HG03439 (cell line): ENCODE results near the gene ABCG5.

ENCODE experiments used
- ATAC-seq: cut with Tn5 transposase; IDR thresholded peaks from one replicate; pipeline ENCODE4 v1.9.1; 2021; ENCODE audit warnings: mild to moderate bottlenecking, moderate library complexity; ENCODE audit not compliant: unreplicated experiment

Gene ABCG5

DNA sequence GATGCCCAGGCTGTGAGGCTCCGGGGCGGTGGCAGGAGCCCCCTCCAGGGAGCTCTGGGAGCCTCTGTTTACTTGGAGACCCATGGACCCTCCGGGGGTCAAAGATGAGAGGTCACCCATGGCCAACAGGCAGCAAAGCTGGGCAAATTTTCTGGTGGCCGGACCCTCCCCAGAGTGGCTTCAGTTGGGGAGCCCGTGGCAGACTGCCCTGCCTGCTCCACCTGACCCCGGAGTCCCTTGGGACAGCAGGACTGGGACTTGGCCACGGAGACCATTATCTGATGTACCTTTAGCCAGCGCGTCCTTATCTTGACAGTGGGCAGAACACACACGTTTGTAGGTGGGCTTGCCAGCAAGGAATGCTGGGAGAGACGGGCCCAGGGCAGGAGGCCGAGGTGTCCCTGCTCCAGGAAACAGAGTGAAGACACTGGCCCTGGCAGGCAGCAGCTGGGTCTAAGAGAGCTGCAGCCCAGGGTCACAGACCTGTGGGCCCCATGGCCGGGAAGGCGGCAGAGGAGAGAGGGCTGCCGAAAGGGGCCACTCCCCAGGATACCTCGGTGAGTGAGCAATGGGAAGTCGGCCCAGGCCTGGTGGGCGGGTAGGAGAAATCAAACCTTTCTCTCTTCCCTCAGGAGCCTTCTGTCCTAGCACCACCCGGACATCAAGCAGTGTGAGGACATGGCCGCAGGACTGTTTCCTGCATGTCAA lies at the start of gene ABCG5, which contains the start of gene ABCG8:
Gene ABCG5, minus strand, starts transcription at position 280 of the 708 bp plus-strand sequence. Its CDS starts 160 bp downstream, at position 120.
Gene ABCG8, plus strand, starts transcription at position 412 of the 708 bp plus-strand sequence. Its CDS starts 83 bp downstream, at position 495.
- ATAC-seq = no peak

DNA sequence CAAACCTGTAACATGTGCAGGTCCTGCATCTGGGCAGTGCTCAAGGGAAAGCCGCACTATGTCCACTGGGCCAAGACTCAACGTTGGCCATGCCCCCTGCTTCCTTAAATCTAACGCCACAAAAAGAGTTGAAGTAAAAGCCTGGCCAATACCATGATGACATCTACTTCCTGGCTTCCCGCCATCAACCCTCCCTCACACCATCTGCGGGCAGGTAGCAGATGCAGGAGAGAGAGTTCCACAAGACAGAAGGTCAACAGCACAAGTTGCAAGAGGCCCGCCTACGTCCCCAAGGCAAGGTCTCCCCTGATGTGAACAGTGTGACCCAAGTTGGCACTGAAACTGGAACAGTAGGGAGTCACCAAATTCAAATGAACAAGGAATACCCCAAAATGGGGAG lies 48.5 kb upstream of the ABCG5 start:
- ATAC-seq = no peak

DNA sequence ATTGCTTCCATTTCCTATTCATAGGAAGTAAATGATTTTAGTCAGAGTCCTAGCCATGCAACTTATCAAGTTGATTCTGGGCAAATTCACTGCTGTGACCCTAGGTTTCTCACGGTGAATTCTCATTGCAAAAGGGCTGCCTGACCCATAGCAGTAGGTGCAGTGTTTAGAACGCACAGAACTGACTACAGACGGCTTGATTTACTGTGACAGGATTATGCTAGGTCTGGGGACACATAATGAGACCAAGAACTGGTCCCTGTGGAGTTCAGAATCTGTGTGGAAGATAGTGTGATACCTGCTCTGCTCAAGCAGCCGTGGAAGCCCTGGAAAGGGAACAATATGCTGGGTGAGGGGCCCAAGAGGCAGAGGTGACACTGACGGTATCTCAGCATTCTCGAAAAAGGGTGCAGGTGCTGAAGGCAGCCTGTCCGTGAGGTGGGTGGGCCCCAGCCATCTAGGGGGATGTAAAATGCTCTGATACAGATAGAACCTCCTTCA lies 46.5 kb upstream of the ABCG5 start:
- ATAC-seq = no peak

DNA sequence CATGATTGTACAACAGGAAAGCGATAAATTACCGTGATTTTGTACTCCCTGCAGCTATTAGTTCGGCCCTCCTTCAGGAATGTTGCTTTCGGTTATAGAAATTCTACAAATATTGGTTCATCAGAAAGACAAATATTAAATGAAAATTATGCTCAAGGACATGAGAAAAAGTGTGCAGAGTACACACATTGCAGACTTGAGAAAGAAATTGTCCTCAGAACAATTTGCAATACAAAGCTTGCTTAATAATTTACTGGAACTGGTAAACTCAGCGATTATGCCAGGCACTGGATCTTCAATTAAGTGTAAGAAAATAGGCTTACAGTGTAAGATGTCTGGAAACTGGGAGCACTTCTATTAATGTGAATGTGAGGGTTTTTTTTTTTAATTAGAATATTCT lies 46.0 kb upstream of the ABCG5 start:
- no peak for ATAC-seq

DNA sequence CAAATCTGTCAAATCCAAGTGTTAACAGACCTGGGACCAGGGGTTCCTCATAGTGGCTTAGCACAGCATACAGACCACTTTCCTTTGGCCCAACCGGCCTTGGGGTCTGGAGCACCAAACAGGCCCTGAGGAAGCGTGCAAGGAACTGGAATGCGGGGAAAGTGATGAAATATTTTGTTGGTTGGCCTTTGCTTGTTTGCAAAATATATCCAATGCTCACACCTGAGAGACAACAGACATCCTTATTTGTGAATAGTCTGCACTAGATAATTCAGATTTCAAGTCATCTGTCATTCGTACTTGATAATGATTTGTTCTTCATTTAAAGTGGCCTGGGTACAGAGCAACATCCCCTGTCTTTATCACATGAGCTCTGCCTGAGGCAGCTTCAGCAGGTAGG lies 43.7 kb upstream of the ABCG5 start:
- no peak for ATAC-seq

DNA sequence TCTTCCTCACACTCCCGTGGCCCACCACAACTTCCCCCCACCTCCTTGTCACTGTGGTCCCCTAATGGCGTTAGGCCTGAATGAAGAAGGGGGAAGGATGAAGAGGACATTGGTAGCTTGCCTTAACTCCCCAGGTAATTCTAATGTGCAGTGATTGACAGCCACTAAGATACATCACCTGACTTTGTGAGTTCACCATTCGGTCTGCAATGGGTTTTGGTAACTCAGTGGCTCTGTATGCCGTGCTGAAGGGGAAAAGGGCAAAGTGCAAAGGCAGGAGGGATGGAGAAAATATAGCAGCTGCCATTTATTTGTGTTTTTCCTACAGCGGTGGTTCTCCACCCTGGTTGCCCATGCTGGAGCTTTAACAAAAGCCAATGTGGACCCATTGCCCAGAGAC lies 42.3 kb upstream of the ABCG5 start:
- ATAC-seq = no peak

DNA sequence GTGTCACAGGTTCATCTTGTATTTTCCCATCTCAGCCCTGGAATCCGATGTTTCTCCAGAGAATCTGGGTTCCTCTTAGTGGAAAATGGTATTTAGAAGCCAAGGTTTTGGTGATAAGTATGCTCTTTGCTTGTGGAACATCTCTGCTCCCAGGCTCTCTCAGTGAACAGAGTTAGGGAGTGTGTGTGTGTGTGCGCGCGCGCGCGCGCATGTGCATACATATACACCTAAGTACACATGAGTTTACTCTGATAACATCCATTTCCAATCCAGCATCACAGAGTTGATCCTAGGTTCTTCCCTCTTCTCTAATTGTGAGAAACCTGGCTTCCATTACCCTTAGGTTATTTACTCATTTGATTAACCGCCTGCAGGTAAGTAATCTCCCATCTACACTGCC lies 41.8 kb upstream of the ABCG5 start:
- ATAC-seq = no peak

DNA sequence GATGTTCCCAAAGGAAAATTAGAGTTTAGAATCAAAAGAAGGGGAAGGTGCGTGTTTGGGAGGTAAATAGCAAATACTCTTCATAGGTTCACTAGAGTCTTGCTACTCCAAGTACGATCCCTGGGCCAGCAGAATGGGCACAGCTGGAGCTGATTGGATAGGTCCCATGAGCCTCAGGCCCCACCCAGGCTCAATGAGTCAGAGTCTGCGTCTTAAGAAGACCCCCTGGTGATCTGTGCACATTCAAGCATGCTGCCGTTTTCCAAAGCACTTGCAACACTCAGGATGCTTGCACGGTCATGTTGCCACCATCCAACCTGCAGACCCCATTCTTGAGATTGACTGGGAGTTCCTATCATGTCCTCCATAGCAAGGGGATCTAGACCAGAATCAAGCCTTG lies 40.6 kb upstream of the ABCG5 start:
- no peak for ATAC-seq

DNA sequence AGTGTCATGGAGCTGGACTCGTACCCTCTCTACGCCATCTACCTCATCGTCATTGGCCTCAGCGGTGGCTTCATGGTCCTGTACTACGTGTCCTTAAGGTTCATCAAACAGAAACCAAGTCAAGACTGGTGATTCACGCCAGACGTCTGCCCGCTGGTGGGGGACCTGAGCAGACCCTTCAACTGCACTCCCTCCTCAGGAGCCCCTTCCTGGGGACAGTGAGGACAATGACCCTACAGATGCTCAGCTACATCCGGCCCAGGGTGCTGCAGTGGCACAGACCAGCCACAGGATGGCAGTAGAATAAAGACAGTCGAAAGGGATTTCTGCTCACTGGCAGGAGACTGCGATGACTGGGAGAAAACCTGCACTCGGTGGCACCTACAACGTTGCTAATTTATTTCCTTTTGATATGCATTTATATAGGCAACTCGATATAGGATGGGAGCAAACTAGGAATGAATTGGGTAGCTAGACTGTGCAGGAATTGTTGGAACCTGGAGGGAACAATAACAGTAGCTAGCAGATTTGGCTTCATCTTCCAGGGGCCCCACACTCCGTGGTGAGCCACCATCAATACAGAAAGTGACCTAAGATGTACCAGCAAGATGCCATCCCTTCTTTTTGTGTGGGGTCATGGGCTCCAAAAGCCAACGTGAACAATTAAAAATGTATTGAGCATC lies 39.3 kb upstream of the ABCG5 start:
- ATAC-seq = peak; percentile 65

DNA sequence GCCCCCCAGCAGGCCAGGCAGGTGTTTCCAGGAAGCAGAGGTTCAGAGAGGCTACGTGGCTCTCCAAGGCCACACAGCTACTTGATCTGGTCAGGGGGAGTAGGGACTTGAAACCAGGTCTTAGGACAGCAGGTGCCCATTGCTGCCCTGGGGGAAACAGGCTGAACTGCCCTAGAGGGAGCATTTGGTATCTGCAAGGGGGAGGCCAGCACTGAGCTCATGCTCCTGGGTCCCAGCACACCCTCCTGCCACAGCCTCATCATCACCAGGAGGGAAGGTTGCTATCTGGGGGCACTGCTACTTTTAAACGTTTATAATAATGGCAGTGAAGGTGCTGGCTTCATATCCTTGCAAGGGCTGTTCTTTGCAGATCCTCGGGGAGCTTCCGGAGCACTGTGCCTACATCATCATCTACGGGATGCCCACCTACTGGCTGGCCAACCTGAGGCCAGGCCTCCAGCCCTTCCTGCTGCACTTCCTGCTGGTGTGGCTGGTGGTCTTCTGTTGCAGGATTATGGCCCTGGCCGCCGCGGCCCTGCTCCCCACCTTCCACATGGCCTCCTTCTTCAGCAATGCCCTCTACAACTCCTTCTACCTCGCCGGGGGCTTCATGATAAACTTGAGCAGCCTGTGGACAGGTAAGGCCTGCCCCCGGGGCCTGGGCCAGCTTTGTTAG lies 36.3 kb upstream of the ABCG5 start:
- no peak for ATAC-seq

DNA sequence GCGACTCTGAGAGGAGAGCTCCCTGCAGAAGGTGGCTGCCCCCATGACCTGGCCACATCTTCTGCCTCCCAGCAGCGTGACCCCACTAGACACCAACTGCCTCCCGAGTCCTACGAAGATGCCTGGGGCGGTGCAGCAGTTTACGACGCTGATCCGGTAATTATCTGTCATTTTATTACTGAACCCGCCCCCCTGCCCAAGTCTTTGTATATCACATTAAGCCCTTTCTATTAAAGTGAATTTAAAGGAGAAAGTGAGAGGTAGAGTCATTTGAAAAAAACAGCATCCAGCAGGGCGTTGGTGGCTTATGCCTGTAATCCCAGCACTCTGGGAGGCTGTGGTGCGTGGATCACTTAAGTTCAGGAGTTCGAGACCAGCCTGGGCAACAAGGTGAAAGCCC lies 33.5 kb upstream of the ABCG5 start:
- no peak for ATAC-seq

DNA sequence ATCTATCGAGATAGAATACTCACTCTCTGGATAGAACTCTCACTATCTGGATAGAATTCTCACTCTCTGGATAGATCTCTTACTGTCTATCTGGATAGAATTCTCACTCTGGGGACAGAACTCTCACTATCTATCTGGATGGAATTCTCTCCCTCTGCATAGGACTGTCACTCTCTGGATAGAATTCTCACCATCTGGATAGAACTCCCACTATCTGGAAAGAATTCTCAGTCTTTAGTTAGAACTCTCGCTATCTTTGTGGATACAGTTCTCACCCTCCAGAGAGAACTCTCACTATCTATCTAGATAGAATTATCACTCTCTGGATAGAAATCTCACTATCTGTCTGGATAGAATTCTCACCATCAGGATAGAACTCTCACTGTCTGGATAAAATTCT lies 16.7 kb upstream of the ABCG5 start:
- ATAC-seq = no peak

DNA sequence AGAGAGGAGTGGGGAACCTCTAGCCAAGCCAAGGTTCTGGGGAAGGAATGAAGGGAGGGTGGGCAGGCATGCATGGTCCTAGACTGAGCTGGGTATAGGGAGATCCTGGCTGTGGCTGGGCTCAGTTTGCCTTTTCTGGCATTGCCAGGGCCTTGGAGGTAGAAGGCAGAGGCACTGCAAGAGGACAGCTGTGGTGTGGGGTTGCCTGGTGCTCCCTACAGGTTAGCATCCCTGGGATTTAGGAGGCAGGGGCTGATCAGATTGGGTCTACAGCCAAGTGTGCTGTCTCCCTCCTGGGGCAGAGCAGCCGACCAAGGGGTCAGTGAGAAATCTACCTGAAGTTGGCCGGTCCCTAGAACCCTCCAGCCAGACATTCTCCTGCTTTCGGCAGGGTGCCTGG lies 16.0 kb upstream of the ABCG5 start:
- ATAC-seq = no peak

DNA sequence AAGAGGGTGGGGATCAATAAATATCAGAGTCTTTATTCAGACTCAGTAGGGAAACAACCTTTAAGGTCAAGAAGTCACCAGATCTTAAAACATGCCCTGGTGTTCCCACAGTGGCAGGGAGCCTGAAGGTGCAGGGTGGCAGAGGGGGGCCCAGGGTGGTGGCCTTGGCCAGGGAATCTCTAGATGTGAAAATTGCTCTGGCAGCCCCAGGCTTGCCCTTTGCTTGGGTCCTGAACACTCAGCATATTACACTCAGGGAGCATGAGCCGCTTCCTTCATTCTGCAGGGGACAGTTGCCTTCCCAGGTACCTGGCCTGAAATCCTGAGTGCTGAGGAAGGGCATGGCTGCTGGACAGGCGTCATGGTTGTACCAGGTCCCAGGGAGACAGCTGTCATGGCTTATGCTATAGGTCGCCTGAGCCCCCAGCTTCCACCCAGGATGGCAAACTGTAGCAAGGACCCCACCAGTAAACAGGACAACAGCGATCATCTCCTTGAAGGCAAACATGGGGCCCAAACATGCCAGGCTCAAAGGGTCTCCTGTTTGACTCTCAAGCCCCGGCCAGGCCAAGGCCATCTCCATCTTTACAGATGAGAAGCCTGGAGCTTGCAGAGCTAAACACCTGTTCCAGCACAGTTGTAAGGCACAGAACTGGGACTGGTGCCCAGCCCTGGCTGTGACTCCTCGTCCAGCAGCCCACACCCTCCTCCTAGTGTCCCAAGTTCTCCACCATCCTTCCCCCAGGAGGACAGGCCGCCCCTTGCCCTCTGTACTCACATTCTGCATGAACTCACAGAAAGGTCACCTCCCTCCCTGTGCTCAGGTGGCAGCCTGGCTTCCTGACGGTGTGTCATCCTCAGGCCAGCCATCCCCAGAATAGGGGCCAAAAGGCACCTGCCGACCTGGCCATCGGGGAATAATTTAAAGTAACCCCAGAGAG lies 14.8 kb upstream of the ABCG5 start:
- ATAC-seq = no peak

DNA sequence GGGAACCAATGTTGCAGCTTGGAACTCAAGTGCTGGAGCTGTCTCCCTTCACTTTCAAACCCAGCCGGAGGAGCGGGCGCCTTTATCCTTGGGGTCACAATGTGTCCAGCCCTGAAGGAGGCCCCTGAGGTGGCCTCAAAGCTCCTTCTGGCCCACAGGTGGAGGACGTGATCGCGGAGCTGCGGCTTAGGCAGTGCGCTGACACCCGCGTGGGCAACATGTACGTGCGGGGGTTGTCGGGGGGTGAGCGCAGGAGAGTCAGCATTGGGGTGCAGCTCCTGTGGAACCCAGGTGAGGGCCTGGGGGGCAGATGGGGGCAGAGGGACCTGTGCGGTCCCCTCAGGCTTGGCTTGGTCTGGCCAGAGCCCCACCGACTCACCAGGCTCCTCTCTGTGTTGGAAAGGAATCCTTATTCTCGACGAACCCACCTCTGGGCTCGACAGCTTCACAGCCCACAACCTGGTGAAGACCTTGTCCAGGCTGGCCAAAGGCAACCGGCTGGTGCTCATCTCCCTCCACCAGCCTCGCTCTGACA lies 13.6 kb upstream of the ABCG5 start:
- ATAC-seq = no peak

DNA sequence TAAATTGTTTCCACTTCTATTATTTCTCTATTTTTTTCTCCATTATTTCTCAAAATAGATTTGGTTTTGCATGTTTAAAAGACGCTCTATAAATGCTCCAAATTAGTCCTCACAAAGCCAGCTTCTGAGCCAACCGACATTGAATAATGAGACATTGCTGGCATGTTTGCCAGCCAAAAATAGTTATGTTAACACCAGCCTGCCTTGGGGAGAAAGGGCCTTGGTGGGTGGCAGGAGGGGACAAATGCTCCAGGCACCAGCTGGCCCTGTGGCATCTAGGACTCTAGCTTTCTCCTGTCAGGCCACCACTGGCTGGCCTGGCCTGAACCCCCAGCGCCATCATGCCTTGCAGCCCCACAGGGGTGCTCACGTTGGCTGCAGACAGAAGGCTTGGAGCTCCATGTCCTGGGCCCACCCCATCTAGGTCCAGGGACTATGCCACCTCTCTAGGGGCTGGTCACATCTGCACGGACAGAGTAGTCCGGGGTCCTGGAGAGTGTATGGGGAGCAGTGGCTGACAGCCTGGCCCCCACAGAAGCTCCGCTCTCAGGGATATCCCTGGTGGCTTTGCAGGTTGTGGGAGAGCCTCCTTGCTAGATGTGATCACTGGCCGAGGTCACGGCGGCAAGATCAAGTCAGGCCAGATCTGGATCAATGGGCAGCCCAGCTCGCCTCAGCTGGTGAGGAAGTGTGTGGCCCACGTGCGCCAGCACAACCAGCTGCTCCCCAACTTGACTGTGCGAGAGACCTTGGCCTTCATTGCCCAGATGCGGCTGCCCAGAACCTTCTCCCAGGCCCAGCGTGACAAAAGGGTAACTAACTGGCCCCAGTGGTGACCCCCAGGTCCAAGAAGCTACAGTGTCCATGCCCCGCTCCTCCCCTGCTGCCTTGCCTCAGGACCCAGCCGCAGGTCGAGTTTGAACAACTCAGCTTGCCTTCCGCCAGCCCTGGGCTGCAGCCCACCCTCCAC lies 12.7 kb upstream of the ABCG5 start:
- no peak for ATAC-seq

DNA sequence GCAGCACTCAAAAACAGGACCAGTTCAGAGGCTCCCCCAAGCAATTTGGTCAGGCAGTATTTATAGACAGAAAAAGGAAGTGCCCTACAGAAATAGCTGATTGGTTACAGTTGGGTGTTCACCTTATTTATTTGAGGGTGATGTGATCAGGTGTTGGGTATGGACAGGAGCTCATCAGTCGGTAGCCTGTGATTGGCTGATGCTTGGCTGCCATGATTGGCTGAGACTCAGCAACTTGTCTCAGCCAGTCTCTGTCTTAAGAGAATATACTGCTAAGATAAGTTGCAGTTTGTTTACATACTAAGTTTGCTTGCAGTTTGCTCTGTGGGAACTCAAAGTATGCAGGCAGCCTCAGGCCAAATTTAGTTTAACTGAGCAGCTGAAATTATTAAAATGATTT lies 9.6 kb upstream of the ABCG5 start:
- ATAC-seq = no peak

DNA sequence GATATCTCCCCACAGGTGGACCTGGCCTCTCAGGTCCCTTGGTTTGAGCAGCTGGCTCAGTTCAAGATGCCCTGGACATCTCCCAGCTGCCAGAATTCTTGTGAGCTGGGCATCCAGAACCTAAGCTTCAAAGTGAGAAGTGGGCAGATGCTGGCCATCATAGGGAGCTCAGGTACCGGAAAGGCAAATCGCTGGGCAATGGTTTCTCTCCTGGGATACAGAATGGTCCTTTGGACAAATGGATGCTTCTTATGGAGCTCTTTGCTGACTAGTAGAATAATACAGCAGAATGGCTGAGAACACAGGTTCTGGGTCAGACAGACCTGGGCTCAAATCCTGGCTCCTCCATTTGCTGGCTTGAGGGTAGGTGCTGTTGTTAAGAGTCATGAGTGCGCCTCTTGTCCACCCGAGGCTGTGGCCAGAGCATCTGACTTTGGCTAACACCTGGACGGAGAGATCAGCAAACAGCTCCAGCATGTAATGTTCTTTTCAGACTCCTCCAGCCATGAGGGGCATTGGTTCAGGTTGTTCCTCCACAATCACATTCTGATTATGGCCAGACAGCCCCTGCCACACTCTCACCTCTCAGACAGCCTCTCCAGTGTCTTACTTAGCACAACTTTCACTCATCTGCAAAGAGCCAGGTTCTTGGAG lies 7.6 kb upstream of the ABCG5 start:
- ATAC-seq = no peak

DNA sequence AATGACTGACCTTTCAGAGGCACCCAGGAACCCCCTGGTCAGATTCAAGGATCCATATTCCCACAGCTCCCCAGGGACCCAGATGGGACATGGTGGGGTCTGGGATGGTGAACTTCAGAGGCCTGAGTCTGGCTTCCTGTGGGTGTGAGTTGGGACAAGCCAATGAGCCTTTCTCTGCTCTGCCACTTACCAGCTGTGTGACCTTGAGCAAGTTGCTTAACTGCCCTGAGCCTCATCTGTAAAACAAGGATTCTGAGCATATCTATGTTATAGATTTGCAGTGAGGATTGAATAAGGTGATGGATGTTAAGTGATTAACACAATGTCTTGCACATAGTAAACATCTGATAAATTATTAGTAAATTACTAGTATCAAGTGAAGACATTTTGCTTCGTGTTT lies 6.5 kb upstream of the ABCG5 start:
- no peak for ATAC-seq
